ENCODE data around the gene AGO4. TPM values are rescaled to one million over a fixed set of nuclear protein-coding genes. Genes with fewer than 3 reads are reported as not detected.

Gene AGO4
- total RNA-seq, 3 donors from 2014 or later (not counting 1 experiment from before 2014, with no cell fraction given) = 21.8 to 32.0 (median 31.7) TPM

GRCh38 chr1:35764283-35764682 lies 43.5 kb upstream of the AGO4 start:
- Mint-ChIP-seq H3K4me1 (peaks cover 0 to 4% of the 10 kb centered on the region in 2 donors), H3K27me3 (ENCODE audit: low read depth in 2 of 2) (no peaks in the 10 kb centered on the region), H3K9me3 (no peaks in the 10 kb centered on the region), H3K36me3 (no peaks in the 10 kb centered on the region), H3K4me3 (no peak overlapping the region), H3K27ac (no peak overlapping the region)
- H3K27me3 ChIP-seq (ENCODE audit: control insufficient read depth, insufficient read depth, low read length) = no peaks in the 10 kb centered on the region
- no peak for TF ChIP-seq CTCF (IDR thresholded peaks at IDR 0.05)
- intact Hi-C loops (cut with micrococcal nuclease) = no loop called here
- ATAC-seq (no peak), DNase-seq (no peak)
- H3K36me3 ChIP-seq (ENCODE audit: control insufficient read depth, insufficient read depth, low read length) = no peaks in the 10 kb centered on the region
- H3K4me1 ChIP-seq (ENCODE audit: control insufficient read depth, insufficient read depth, low read length) = peaks cover 7% of the 10 kb centered on the region
- no peak overlapping the region for H3K4me3 ChIP-seq (ENCODE audit: low read length)
- 100% methylated on average over 2 of the region's 3 CpGs for WGBS (ENCODE audit: insufficient coverage)
- no peaks in the 10 kb centered on the region for H3K9me3 ChIP-seq (ENCODE audit: control insufficient read depth, insufficient read depth, low read length)
- no peak overlapping the region for H3K27ac ChIP-seq (ENCODE audit: low read length)

- peak overlapping the region; percentile 88 to 93 for H3K27ac Mint-ChIP-seq
- no peak for TF ChIP-seq CTCF (IDR thresholded peaks at IDR 0.05)
- DNase-seq (no peak), ATAC-seq (no peak)
- peak overlapping the region; percentile 86 for H3K4me3 Mint-ChIP-seq
- H3K9me3 Mint-ChIP-seq = no peaks in the 10 kb centered on the region
- no peaks in the 10 kb centered on the region for H3K36me3 Mint-ChIP-seq
- intact Hi-C loops (cut with micrococcal nuclease) = no loop called here
- Histone ChIP-seq H3K4me3 (ENCODE audit: low read length) (peak overlapping the region; percentile 86), H3K9me3 (ENCODE audit: control insufficient read depth, insufficient read depth, low read length) (no peaks in the 10 kb centered on the region), H3K36me3 (ENCODE audit: control insufficient read depth, insufficient read depth, low read length) (no peaks in the 10 kb centered on the region), H3K27ac (ENCODE audit: low read length) (peak overlapping the region; percentile 87), H3K4me1 (ENCODE audit: control insufficient read depth, insufficient read depth, low read length) (peaks cover 10% of the 10 kb centered on the region), H3K27me3 (ENCODE audit: control insufficient read depth, insufficient read depth, low read length) (no peaks in the 10 kb centered on the region)
- H3K4me1 Mint-ChIP-seq = peaks cover 5 to 11% of the 10 kb centered on the region in 2 donors
- no peaks in the 10 kb centered on the region for H3K27me3 Mint-ChIP-seq (ENCODE audit: low read depth in 2 of 2)
- whole genome bisulfite sequencing (ENCODE audit: insufficient coverage) = 56% methylated on average over 13 of the region's 19 CpGs
Observed at GRCh38 chr1:35768350-35769187, 39.2 kb upstream of the AGO4 start.

- no peaks in the 10 kb centered on the region for H3K9me3 ChIP-seq (ENCODE audit: control insufficient read depth, insufficient read depth, low read length)
- H3K36me3 ChIP-seq (ENCODE audit: control insufficient read depth, insufficient read depth, low read length) = no peaks in the 10 kb centered on the region
- WGBS (ENCODE audit: insufficient coverage) = under 1% methylated on average over 58 of the region's 58 CpGs
- no peak for TF ChIP-seq CTCF (IDR thresholded peaks at IDR 0.05)
- H3K4me1 Mint-ChIP-seq = peaks cover 5 to 11% of the 10 kb centered on the region in 2 donors
- H3K4me3 Mint-ChIP-seq = peak overlapping the region; percentile 86
- H3K27me3 Mint-ChIP-seq (ENCODE audit: low read depth in 2 of 2) = no peaks in the 10 kb centered on the region
- H3K27ac Mint-ChIP-seq = peak overlapping the region; percentile 88 to 93
- peak overlapping the region; percentile 86 for H3K4me3 ChIP-seq (ENCODE audit: low read length)
- DNase-seq (peak; percentile 71 to 91), ATAC-seq (peak; percentile 79 to 91 (median 84))
- peaks cover 10% of the 10 kb centered on the region for H3K4me1 ChIP-seq (ENCODE audit: control insufficient read depth, insufficient read depth, low read length)
- intact Hi-C loops (cut with micrococcal nuclease) = no loop called here
- H3K27me3 ChIP-seq (ENCODE audit: control insufficient read depth, insufficient read depth, low read length) = no peaks in the 10 kb centered on the region
- peak overlapping the region; percentile 87 for H3K27ac ChIP-seq (ENCODE audit: low read length)
- no peaks in the 10 kb centered on the region for H3K9me3 Mint-ChIP-seq
- H3K36me3 Mint-ChIP-seq = no peaks in the 10 kb centered on the region
Observed at GRCh38 chr1:35769188-35769758, 38.5 kb upstream of the AGO4 start.

Data from natural killer cell (primary cell).